ENCODE data around the gene HSF2BP.

Gene HSF2BP

DNA sequence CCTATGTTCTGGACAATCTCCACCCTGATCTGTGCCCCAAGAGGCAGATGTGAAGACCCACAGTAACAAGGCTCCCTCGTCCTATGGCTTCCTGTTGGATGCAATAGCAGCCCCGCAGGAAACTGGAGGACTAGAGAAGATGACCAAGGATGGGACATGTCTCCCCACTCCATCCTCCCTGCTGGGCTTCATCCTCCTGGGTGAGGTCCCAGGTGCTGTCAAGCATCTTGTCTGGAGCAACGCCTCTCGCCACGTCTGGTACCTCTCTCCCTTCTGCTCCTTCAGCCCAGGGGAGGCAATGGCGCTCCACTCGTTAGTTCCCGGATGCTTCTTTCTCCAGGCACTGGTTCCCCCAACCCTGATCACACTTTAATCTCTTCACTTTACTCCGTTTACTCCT lies 11.1 kb downstream of the HSF2BP start:
- no peak for DNase-seq

DNA sequence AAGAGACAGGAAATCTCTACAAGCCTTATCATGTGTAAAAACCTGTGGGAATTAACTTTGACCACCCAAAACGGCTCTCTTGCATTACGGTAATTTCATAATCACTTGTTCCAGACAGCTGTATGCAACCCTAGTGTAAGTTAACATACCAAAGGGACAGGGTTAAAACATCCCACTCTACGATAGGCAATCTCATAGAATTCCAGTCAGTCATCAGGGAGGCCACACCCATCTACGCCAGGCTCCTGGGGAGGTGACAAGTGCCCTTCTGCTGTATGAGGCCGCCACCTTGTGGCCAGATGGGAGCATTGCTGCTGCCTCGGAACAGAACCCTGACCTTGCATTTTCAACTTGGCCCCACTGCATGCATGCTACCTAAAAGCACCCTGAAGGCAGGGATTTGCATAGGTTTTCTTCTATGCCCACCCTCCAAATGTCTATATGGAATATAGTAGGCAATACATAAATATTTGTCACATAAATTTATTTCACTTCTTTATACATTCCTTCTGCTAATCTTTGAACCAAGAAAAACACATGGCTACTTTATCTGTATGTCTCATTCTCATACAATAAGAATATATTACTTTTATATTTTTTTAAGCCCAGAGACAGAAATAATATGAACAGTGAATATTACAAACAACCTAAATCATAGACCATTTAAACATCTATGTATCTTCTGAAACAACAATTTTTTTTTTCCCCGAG lies 12.6 kb downstream of the HSF2BP start:
- DNase-seq, result peak; percentile 91

DNA sequence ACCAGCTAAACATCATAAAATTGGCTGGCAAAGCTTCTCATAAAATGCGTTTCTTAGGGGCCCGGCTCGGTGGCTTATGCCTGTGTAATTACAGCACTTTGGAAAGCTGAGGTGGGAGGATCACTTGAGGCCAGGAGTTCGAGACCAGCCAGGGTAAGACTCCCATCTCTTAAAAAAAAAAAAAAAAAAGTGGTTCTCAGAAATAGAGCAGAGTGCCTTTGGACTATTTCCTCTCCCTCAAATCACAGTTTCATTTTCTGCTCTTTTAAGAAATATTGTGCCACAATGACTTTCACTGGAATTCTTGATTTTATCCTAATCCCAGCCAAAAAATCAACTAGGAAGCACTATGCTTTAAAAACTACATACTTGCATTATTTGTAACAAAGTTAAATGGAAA lies 13.3 kb downstream of the HSF2BP start:
- no peak for DNase-seq

DNA sequence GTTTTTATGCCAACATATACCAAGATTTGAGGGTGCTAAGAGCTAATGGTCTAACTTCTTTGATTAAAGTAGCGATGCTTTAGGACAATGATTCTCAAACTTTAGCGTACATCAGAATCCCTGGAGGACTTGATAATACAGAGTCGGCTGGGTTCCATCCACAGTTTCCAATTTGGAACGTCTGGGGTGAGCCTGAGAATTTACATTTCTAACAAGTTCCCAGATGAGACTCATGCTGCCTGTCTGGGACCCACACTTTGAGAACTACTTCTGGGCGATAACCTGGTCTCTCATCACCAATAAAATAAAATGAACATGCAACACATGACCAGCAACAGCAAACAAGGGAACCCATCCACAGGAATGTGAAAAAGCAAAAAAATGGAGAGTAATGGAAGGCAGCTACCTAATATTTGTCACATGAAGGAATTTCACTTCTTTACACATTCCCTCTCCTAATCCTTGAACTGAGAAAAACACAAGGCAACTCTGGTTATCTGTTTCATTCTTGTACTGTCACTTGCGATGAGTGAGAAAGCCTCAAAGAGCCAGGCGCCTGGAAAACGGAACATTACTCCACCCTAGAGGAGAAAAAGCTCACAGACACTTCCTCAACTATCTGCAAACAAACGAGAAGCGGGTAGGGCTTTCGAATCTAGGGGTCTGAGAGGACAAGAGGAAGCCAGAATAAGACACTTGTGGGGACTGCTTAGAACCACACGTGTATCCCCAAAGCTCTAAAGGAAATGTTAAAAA lies 14.0 kb downstream of the HSF2BP start:
- no peak for DNase-seq

DNA sequence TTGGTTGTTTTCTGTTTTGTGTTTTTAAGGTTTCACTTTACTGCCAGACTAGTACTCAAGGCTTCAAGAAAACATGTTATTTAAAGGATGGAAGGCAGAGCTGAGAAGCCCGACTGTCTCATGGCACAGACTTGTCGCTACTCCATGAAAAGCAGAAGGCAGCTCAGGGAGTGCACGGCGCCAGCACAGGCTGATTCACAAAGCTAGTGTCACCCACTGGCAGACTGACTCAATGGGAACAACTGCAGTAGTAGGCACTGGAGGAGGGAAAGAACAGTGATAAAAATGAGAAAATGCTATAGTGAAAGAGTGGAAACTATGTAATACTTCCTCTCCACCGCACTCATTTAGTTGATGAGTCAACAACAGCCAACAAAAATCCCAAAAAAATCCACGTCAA lies 14.7 kb downstream of the HSF2BP start:
- no peak for DNase-seq

DNA sequence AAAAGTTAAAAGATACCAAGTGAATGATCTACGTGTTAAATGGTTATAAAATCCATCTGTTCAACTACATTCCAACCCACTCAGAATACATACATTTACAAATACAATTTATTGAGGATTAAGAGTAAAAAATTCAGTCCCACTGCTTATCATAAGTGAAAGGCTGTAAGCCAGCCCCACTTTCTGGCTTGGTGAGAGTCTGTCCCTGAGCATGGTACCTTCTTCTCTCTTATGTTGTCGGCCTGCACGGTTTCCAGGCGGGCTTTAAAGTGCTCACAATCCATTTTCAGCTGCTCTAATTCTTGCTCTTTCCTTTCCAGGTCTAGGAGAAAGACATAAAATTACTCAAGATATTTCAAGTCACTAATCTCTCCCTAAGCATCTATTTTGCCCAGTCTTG lies 15.2 kb downstream of the HSF2BP start:
- DNase-seq, result no peak

DNA sequence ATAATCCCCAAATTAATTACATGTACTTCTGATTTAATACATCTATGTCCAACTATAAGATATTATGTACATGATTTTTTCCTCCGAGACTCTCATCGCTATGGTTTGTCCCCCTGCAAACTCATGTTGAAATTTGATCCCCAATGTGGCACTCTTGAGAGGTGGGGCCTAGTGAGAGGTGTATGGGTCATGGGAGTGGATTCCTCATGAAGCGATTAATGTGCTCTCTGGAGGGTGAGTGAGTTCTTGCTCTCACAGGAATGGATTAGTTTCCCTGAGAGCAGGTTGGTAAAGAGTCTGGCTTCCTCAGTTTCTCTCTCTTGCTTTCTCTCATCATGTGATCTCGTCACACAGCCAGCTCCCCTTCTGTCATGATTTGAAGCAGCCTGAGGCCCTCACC lies 16.1 kb downstream of the HSF2BP start:
- no peak for DNase-seq

DNA sequence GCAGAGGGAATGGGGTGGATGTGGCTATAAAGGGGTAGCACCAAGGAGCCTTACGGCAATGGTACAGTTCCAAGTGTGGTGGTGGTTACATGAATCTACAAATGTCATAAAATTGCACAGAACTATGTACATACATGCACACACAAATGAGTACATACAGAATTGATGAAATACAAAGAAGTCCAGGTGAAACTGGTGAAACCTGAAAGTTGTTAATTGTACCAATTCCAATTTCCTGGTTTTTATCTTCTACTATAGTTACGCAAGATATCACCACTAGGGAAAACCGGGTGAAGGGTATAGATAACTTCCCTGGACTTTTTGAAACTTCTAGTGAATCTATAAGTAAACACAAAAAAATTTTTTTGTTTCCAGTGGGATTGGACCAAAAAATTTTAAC lies 18.9 kb downstream of the HSF2BP start:
- no peak for DNase-seq

DNA sequence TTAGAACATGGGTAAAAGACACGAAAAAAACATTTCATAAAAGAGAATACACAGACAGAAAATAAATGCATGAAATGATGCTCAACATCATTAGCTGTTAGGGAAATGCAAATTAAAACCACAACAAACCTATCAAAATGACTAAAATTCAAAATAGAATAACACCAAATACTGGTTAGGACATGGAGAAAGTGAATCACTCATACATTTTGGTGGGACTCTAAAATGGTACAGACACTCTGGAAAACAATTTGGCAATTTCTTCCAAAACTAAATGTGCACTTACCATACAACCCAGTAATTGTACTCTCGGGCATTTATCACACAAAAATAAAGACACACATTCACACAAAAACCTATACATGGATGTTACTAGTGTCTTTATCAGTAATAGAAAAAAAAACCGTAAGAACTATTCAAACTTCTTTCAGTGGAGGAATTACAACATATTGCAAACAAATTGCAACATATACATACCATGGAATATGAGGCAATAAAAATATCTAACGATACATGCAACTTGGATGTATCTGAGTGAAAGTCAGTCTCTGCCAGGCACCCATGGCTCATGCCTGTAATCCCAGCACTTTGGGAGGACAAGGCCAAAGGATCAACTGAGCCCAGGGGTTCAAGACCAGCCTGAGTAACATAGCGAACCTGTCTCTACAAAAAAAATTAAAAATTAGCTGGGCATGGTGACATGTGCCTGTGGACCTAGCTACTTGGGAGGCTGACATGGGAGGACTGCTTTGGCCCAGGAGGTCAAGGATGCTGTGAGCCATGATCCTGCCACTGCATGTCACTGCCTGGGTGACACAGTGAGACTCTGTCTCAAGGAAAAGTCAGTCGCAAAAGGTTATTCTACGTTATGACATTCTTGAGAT lies 19.6 kb downstream of the HSF2BP start:
- no peak for DNase-seq

DNA sequence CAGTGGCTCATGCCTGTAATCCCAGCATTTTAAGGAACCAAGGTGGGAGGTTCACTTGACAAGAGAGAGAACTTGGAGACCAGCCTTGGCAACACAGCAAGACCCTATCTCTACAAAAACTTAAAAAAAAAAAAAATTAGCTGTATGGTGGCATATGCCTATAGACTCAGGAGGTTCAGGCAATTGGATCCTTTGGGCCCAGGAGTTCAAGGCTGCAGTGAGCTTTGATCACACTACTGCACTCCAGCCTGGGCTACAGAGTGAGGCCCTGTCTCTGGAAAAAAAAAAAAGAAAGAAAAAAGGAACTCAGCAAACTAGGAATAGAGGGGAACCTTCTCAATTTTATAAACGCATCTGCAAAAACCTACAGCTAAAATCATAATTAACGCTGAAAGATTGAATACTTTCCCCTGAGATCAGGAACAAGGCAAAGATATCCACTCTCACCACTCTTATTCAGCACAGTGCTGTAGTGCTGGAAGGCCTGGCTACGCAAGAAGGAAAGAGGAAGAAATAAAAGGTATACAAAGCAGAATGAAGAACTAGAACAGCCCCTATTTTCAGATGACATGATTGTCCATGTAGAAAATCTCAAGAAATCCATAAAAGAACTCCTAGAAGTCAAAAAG lies 21.6 kb downstream of the HSF2BP start:
- DNase-seq, result no peak

DNA sequence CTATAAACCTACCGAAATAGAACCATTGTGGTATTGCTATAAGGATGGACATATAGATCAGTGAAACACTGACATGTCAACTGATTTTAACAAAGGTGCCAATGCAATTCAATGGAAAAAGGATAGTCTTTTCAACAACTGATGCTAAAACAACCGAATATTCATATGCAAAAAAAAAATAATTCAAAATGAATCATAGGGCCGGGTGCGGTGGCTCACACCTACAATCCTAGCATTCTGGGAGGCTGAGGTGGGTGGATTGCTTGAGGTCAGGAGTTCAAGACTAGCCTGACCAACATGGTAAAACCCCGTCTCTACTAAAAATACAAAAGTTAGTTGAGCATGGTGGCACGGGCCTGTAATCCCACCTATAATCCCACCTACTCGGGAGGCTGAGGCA lies 23.9 kb downstream of the HSF2BP start:
- DNase-seq, result no peak

DNA sequence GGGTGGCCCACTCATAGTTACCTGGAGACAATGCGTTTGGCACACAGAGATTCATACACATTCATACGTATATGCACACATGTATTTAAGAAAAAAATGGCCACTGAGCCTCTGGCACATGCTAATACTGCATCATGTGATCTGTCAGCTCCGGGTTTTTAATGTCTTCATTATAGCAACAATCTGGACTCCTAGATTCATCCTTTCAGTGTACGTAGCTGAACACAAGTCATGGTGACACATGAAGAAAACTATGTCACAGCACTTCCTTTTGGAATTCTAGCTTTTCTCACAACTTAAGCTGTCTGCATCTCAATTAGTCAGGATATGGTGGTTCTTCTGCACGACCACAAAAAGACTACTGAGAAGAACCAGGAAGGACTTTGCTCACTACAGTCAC lies 24.7 kb downstream of the HSF2BP start:
- no peak for DNase-seq

DNA sequence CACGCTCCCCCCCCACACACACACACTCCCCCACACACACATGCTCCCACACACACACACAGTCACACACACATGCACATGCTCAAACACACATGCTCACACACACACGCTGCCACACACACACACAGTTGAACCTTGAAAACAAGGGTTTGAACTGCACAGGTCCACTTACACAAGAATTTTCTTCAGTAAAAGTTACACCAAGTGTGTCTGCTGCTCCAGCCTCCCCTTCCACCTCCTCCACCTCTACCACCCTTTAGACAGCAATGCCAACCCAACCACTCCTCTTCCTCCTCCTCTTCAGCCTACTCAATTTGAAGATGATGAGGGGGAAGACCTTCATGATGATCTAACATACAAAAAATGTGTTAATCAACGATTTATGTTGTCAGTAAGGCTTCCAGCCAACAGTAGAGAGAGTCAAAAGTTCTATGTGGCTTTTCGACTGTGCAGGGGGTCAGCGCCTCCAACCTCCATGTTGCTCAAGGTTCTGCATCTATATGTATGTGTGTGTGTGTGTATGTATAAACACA lies 26.8 kb downstream of the HSF2BP start:
- no peak for DNase-seq

DNA sequence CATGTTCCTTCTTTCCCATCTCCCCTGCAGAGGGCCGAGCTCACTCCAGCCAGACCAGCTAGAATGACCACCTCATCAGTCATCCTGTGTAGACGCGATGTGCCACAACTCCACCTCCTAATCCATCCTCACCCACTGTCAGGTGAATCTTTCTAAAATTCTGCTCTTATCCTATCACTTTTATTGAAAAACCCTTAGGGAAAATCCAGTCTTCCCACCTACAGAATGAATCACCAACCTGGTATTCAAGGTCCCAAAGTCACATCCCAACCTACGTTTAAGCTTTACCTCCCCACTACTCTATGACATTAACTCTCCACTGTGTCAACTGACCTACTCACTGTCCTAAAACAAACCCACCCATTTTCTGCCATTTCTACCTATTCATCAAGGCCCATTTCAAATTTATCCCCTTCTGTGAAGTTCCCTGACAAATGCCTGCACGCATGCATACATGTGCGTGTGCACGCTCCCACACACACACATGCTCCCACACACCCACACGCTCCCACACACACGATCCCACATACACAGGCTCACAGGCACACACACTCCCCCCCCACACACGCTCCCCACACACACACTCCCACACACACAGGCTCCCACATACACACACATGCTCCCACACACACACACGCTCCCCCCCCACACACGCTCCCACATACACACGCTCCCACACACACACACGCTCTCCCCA lies 27.7 kb downstream of the HSF2BP start:
- no peak for DNase-seq

DNA sequence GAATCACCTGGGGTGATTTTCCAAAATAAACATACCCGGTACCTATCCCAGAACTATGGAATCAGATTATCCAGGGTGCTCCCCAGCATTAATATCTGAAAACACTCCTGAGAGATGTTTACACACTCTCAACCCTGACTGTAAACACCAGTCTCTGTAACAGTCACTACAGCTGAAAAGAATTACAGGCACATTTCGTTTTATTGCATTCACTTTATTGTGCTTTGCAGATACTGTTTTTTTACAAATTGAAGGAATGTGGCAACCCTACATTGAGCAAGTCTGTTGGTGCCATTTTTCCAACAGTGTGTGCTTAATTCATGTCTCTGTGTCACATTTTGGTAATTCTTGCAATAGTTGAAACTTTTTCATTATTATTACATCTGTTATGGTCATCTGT lies 31.8 kb downstream of the HSF2BP start:
- DNase-seq, result no peak

DNA sequence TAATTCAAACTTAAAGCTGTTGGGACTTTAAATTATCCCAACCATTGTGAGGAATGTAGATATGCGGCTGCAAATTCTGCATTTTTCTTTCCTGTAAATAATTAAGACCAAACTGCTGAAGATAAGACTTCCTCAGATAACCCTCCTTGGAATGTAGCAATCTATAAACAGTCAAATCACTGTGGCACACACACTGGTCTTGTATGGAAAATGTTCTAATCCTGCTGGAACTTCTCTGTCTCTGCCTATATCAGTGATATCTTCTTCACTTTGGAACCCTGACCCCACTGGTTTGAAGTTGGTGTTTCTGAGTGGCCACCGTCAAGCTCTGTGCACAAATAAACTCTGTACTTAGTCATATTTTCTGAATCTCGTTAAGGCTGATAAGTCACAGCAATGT lies 32.9 kb downstream of the HSF2BP start:
- no peak for DNase-seq

DNA sequence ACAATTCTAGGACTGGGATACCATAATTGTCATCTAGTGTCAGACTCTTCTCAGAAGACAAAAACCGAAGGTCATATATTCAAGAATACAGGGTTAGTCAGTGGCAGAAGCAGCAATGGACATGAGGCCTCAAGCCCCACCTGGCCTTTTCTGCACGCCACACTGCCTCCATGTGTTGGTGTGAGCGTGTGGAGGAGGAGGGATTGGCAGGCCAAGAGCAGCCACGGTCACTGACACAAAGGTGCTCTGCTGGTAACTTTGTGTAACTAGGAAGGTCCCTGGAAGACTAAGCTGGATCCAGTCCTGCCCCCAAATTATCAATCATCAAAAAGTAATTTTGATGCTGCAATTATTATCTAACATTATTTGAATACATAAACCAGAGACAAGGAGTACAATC lies 34.9 kb downstream of the HSF2BP start:
- DNase-seq, result no peak

DNA sequence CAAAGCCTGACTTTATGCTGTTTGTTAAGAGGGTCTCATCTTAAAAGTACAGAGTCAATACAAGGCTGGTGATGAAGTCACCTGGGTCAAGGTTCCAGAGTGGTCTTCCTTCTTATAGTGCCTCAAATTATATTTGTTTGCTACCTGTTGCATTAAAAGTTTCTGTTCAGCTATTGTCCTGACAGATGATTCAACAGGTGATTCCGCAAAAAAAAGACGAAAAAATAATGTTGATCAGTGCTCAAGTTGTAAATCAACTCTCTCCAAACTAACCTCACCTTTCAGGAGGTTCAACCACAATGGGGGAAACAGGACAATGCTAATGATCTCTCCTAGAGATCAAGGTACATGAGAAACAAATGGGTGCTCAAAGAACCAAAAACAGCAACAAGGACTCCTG lies 35.7 kb downstream of the HSF2BP start:
- DNase-seq, result no peak

DNA sequence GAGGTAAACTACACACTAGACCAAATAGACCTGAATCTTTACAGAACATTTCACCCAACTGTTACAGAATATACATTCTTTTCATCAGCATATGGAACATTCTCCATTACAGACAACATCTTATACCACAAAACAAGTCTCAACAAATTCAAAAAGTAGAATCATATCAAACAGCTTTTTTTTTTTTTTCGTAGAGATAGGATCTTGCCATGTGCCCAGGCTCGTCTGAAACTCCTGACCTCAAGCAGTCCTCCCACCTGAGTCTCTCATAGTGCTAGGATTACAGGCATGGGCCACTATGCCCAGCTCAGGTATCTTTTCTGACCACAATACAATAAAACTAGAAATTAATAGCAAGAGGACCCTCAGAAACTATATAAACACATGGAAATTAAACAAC lies 36.5 kb downstream of the HSF2BP start:
- DNase-seq, result no peak

DNA sequence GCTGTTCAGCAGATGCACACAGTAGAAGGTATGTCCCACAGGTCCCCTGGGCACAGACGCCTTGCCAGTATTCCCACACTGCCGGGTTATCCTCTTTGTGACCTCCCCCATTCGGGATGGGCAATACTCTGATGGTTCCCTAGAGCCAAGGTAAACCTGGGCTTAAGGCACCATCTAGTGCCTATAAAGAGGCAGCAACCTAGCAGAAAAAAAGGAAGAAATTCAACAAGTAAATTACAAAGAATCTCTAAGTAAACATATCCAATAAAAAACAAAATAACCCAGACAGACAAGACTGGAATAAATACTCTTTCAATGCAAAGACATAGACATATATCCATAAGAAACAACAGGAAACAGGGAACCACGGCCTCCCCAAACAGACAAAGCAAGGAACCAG lies 39.4 kb downstream of the HSF2BP start:
- DNase-seq, result no peak

DNA sequence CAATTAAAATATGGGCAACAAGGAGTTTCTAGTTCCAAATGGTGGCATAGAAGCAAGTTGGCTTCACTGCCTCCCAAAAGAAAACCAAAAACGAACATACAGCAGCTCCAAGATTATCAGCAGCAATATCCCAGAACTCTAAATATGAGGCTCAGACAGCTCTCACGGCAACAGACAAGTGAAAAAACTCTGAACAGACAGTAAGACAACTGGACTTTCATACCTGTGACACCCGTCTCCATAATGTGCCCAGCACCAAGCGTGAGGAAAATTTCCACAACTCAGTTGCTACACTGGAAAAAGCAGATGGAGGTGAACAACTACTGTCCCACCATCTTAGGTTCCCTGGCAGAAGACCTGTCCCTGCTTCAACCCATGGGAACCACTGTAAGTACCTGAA lies 39.9 kb downstream of the HSF2BP start:
- no peak for DNase-seq

DNA sequence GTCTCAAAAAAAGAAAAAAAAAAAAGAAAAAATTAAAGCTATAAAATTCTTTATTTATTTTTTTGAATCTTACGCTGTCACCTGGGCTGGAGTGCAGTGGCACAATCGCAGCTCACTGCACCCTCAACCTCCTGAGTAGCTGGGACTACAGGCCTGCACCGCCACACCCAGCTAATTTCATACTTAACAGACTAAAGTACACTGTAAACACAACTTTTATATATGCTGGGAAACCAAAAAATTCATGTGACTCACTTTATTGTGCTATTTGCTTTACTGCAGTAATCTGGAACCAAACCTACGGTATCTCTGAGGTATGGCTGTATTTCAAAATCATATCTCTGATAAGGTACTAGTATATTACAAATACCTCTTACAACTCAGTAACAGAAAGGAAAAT lies 40.3 kb downstream of the HSF2BP start:
- no peak for DNase-seq
